T-helper 1 cell treated with Interleukin-12 subunit alpha and Interleukin-12 subunit beta and Interleukin-4 antibody, amounts not matched to agents 30 ng/mL and 1 ng/mL, for 36 hours (primary cell): Measurements from ENCODE around the gene RGS12. TPM values are rescaled to one million over a fixed set of nuclear protein-coding genes. Genes with fewer than 3 reads are reported as not detected.

ENCODE experiments used
- intact Hi-C: fragments of 100-400 bp; cut with micrococcal nuclease; formaldehyde crosslinking; loops from one replicate; pipeline ENCODE4 v1.15.1; 2024
- total RNA-seq: library from RNA; stranded (reverse); gene quantifications from 2 replicates; pipeline ENCODE4 v1.2.3, GENCODE V29; 2022

Gene RGS12
- 2.1 and 4.1 TPM in 2 replicates for total RNA-seq

GRCh38 chr4:3292571-3293400 is at the start of gene RGS12:
TSS of gene RGS12 (plus strand) at chr4:3293021. CDS start at chr4:3316171, 23,150 bp downstream.
- intact Hi-C loops, result loop anchor here (1.0 to 10.0 kb wide), 6 partner anchors 10 to 536 kb away; partner anchors contain the start of genes HTT, HTT-AS and TNIP2

GRCh38 chr4:3243136-3243780 is 49.6 kb upstream of the RGS12 start:
- intact Hi-C loops, result loop anchor here (10.0 kb wide), 1 partner anchor 48 kb away; no protein-coding TSS in a partner anchor

DNA sequence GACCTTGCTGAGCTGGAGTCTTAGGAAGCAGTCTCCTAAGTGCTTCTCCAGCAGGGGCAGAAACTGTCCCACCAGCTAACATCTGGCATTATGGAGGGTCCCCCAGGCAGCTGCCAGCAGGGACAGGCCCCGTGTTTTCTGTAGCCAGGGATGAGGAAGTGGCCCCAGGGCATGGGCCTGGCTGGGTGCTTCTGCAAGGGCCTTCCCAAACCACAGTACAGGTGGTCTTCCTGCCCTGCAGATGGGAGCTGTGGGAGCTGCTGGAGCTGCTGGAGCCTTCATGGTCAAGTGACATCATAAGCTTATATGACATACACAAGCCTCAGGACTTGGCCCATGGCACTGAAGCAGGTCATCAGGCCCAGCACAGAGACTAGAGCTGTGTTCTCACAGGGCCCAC is 48.8 kb upstream of the RGS12 start:
- intact Hi-C loops, result loop anchor here (10.0 kb wide), 1 partner anchor 49 kb away; no protein-coding TSS in a partner anchor

GRCh38 chr4:3244747-3245146 is 48.1 kb upstream of the RGS12 start:
- intact Hi-C loops, result loop anchor here (10.0 kb wide), 1 partner anchor 50 kb away; no protein-coding TSS in a partner anchor

GRCh38 chr4:3245676-3246075 is 47.1 kb upstream of the RGS12 start:
- intact Hi-C loops, result loop anchor here (10.0 kb wide), 1 partner anchor 51 kb away; no protein-coding TSS in a partner anchor

DNA sequence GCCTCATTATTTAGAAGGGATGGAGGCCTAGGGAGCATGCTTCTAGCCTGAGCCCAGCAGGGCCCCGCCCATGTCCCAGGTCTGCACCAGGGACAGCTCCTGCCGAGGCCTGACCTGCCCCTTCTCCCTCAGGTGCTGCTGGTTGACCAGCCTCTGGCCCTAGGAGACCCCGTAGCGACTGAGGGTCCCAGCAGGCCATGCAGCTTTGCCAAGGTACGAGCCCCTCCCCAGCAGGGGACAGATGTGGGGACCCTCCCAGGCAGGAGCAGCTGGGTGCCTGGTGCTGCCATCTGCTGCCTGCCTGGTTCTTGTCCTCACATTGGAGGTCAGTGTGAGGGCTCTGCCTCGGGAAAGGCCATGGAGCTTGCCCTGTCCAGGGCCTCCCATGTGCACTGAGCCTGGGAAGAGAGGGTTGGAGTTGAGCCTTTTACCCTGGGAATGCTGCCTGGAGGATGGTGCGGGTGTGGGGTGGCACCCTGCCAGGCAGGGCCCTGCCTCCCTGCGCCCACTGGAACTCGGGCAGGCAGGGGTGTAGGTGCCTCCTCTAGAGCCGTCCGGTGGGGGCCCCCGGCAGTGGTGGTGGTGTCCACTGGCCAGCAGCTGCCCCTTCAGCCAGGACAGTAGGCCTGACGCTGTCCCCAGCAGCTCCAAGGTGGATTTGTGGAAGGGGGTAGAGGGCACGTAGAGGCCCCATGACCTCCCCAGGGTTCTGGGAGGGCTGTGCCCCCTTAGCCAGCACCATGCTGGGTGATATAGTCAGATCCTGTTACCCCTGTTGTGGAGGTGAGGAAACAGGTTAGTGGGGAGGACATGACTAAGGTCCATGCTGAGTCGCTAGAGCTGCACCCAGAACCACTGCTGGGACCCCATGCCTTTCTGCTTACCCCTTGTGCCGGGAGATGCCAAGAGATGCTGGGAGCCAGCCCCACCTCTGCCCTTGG is 46.1 kb upstream of the RGS12 start:
- intact Hi-C loops, result loop anchor here (10.0 kb wide), 1 partner anchor 52 kb away; no protein-coding TSS in a partner anchor

GRCh38 chr4:3247399-3248177 is 45.2 kb upstream of the RGS12 start:
- intact Hi-C loops, result loop anchor here (10.0 kb wide), 1 partner anchor 53 kb away; no protein-coding TSS in a partner anchor

- intact Hi-C loops, result loop anchor here (10.0 kb wide), 1 partner anchor 53 kb away; no protein-coding TSS in a partner anchor
Observed at GRCh38 chr4:3248178-3248480, 44.7 kb upstream of the RGS12 start.

- intact Hi-C loops, result loop anchor here (10.0 kb wide), 1 partner anchor 54 kb away; no protein-coding TSS in a partner anchor
Observed at GRCh38 chr4:3248811-3249661, 43.8 kb upstream of the RGS12 start, which contains the start of gene MSANTD1. TSS of gene MSANTD1 (plus strand) at chr4:3249159. CDS start at chr4:3249223, 64 bp downstream.

- intact Hi-C loops, result loop anchor here (10.0 kb wide), 1 partner anchor 55 kb away; no protein-coding TSS in a partner anchor
Observed at GRCh38 chr4:3249711-3250437, 42.9 kb upstream of the RGS12 start.

GRCh38 chr4:3250438-3250955 is 42.3 kb upstream of the RGS12 start:
- intact Hi-C loops, result no loop called here

- intact Hi-C loops, result no loop called here
Observed at GRCh38 chr4:3250956-3251690, 41.7 kb upstream of the RGS12 start.

DNA sequence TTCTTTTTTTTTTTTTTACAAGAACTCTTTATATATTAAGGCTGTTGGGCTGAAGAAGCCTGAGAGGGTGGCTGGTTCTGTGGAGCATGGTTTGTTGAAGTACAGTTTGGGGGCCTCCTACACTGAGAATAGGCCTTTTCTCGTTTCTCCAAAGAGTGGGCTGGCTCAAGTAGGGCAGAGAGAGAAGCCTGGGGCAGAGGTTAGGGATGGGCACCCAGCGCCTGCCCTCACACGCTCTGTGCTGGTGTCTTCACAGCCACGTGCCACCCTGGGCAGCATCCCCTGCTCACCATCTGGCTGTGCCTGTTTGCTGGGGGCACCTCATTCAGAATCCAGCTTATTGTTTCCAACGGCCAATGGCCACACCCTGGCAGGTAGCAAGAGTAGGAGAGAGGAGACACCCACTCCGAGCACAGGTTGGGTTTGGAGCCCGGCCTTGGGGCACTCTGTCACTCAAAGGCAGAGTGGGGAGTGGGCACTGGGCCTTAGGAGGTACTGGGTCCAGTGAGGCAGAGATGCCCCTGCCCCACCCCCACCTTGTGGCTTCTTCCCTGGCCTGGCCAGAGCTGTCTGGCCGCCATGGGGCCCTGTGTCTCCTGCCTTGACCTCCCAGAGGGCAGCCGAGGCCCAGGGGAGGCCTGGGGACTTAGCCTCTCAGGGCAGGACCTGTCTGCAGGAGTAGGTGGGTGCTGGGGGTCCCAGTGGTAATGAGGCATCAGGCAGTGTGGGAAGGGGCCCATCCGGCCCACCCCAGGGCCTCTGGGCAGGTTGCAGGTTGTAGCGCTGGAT is 40.9 kb upstream of the RGS12 start:
- intact Hi-C loops, result no loop called here

GRCh38 chr4:3252480-3252828 is 40.4 kb upstream of the RGS12 start:
- intact Hi-C loops, result no loop called here

GRCh38 chr4:3252831-3253641 is 39.8 kb upstream of the RGS12 start:
- intact Hi-C loops, result no loop called here

DNA sequence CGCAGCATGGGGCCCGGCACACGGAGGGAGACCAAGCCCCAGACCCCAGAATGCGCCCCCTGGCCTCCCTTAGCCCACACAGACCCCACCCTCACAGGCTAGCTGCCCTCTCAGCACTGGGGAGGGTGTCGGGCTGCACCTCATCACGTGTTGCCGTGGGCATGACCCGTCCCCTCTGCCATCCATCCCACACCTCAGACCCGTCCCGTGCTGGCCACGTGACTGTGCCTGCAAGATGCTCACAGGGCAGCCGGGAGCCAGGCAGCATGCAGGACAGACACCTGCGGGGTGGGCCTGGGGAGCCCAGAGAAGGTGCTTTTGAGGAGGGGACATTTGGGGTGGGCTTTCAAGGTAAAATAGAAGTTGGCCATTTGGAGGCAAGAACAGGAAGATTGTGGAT is 39.0 kb upstream of the RGS12 start:
- intact Hi-C loops, result no loop called here
